HG02588 (cell line): Measurements from ENCODE around the gene LIPK.
"Not testable (repeated sequence)": the region's sequence is repeated elsewhere in the genome, so short reads cannot be mapped to it uniquely, and the experiment has no call there.

Experiments used
- ATAC-seq: cut with Tn5 transposase; IDR thresholded peaks from one replicate; pipeline ENCODE4 v1.9.1; 2021; ENCODE audit warnings: mild to moderate bottlenecking, moderate library complexity; ENCODE audit not compliant: unreplicated experiment

Gene LIPK

DNA sequence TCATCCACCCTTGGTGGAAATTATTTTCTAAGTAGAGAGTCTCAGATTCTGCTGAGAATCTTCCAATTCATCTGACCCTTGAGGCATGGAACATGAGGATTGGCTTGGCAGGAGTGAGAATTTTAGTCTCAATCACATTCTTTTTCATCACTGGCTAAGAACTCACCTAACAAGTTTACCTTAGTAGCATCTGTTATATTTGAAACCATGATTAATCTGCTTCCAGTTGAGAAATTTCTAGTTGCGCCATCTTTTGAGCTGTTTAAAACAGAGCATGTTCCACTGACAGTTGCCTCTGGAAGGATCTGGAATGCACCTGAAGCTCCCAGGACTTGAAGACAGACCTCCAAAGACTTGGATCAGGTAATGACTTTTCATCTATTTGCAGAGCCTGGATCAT is at the start of gene LIPK:
LIPK (plus strand) TSS at position 292 of the 400 bp plus-strand sequence. CDS start 18,295 bp downstream, outside the sequence.
- no peak for ATAC-seq

GRCh38 chr10:88657901-88658300 is 48.1 kb upstream of the LIPK start:
- no peak for ATAC-seq

DNA sequence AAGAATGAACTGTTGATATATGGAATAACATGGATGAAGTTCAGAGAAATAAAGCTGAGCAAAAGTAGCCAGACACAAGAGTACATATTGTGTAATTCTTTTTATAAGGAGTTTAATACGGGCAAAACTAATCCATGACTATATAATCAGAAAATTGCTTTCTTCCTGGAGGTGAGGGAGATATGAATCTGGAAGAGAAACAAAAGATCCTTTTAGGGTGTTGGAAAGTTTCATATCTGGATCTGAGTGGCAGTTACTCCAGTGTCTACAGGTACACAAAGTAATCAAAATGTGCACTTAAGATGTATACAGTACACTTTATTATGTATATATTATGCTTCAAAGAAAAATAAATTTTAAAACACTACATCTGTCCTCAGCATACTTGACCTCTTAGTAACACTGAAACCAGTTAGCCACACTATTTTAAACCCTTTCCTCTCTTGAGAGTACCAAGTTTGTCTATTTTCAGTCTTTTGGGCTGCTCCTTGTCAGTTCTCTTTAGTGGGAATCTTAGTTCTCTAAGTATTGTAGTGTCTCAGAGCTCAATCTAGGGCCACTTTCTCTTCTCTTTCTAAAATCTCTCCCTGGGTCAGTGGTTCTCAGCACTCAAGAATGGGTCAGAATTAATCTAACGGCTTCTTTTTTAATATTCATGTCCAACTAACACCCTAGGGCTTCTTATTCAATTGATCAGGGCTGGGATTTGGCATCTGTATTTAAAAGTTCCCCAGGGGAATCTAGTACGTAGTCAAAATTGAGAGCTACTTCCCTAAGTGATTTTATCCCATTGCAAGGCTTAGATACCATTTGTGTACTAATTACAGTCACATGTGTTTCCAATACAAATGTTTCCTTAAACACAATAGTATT is 46.1 kb upstream of the LIPK start:
- ATAC-seq, result no peak

DNA sequence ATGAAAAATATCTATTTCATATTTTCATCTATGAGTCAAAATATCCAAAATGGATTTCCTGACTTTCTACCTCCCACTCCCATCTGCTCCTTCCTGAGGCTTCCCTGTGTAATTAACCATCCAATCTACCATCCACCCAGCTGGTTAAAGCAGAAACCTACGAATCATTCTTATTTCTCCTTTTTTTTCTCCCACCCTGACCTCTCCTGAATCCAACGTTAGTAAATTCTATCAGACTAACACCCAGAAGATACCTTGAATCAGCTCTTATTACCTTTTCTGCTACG is 45.5 kb upstream of the LIPK start:
- no peak for ATAC-seq

GRCh38 chr10:88661018-88661417 is 45.0 kb upstream of the LIPK start:
- ATAC-seq, result no peak

- ATAC-seq, result no peak
Measured at GRCh38 chr10:88661577-88661976, 44.5 kb upstream of the LIPK start.

DNA sequence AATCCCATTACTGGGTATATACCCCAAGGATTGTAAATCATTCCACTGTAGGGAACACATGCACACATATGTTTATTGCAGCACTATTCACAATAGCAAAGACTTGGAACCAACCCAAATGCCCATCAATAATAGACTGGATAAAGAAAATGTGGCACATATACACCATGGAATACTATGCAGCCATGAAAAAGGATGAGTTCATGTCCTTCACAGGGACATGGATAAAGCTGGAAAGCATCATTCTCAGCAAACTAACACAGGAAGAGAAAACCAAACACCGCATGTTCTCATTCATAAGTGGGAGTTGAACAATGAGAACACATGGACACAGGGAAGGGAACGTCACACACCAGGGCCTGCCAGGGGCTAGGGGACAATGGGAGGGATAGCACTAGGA is 42.9 kb upstream of the LIPK start:
- not testable (repeated sequence) for ATAC-seq

GRCh38 chr10:88664142-88664541 is 41.9 kb upstream of the LIPK start, which contains the start of gene LIPF:
LIPF (plus strand) TSS chr10:88664442; CDS start chr10:88667298, 2,856 bp downstream.
- ATAC-seq, result no peak

- ATAC-seq, result no peak
Measured at GRCh38 chr10:88668465-88668864, 37.6 kb upstream of the LIPK start.

GRCh38 chr10:88670497-88670896 is 35.6 kb upstream of the LIPK start:
- ATAC-seq, result peak; percentile 70

DNA sequence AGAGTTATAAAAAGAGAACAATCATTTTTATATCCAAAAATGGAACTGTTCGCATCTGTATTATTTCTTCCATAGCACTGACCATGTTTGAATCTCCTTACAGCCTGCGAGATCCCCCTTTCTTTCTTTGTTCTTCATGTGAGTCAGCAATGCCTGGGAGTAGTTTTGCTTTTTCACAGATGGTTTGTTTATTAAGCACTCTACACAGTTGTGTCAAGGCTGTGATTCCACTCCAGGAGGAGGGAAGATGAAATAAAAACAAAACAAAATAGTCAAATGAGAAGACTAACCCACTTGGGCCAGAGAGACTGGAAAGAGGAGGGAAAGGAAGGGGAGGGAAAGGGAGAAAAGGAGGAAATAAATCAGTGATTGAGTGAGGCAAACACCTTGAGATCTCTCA is 34.0 kb upstream of the LIPK start:
- ATAC-seq, result no peak

- ATAC-seq, result no peak
Measured at GRCh38 chr10:88676283-88677060, 29.6 kb upstream of the LIPK start.

- no peak for ATAC-seq
Measured at GRCh38 chr10:88680958-88681357, 25.1 kb upstream of the LIPK start.

DNA sequence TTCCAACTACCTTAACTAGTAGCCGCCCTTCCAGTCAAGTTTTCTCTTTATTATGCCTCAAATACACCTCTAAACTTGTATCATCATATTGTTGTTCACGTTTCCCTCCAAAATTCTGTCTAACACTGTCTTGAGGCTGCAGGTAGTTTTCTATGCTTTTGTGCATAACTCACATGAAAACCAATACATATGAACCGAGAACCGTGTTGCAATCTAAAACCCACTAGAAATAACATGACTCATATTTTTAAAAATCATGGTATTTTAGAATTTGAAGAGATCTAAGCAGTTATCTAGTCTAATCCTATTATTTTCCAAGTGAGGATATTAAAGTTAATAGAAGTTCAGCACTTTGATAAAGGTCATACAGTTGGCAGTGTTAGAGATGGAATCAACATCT is 23.6 kb upstream of the LIPK start:
- ATAC-seq, result no peak

- ATAC-seq, result no peak
Measured at GRCh38 chr10:88687853-88688467, 18.1 kb upstream of the LIPK start.

DNA sequence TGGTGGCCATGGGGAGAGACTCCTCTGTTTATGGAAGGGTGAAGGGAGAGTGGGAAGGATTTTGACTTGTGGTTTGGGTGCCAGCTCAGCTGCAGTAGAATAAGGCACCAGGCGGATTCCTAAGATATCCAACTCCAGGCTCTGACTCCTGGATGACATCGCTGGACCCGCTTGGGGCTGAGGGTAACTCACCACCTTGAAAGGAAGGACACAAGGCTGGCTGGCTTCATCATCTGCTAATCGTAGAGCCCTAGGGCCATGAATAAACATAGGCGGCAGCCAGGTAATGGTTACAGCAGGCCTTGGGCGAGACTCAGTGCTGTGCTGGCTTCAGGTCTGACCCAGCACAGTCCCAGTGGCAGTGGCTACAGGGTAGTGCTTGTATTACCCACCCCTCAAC is 16.7 kb upstream of the LIPK start:
- ATAC-seq, result no peak

- ATAC-seq, result no peak
Measured at GRCh38 chr10:88693392-88694020, 12.5 kb upstream of the LIPK start.

DNA sequence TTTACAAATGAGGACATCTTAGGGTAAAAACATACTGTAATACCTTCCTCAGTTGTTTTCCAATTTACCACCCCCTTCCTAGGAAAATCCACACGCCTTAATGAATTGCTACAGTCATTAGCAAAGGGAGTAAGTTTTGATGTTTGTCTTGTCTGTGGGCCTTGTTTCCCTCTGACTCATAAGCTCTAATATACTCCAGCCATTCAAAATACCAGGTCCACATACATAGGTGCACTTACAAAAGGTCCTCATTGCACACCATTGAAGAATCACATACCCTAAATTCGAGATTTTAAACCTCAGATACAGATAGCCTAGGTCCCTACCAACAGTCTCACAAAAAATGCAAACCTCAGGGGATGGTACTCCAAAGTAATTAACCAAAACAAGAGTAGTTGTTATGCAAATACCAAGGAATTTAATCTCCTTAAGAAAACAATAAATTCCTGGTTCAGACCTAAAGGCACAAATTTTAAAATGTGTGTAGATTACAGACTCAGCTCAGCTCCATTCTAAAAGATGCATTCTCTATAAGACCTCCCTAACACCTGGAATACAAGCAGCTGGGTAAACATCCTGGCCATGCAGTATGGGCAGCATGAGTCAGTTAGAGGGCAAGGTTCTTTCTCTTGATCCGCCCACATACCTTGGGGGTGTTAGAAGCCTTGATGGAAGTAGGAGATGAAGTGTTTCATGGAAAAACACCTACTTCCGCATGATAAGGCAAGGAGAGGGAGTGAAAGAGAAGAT is 3.0 kb upstream of the LIPK start:
- no peak for ATAC-seq

GRCh38 chr10:88707429-88708155 is 1.5 kb downstream of the LIPK start:
- no peak for ATAC-seq

- ATAC-seq, result not testable (repeated sequence)
Measured at GRCh38 chr10:88709361-88709760, 3.3 kb downstream of the LIPK start.
